Measurements from ENCODE around the gene TOP3B. TPM values are rescaled to one million over a fixed set of nuclear protein-coding genes. Genes with fewer than 3 reads are reported as not detected.

Gene TOP3B
- total RNA-seq, 1 donor from 2014 or later: 29.2 TPM

GRCh38 chr22:22026157-22026831 is 43.7 kb upstream of the TOP3B start:
- DNase-seq (ENCODE audit: low read depth): no peak
- TF ChIP-seq CTCF (IDR thresholded peaks at IDR 0.05; ENCODE audit: insufficient read depth, low read length, poor library complexity, severe bottlenecking): no peak
- no peaks in the 10 kb centered on the region for H3K27me3 ChIP-seq (ENCODE audit: control insufficient read depth, insufficient read depth, low read length)
- no peak overlapping the region for H3K4me3 ChIP-seq (ENCODE audit: low read depth, low read length)
- no peaks in the 10 kb centered on the region for H3K36me3 ChIP-seq (ENCODE audit: control insufficient read depth, insufficient read depth, low read length)

GRCh38 chr22:22025320-22026156 is 43.0 kb upstream of the TOP3B start:
- no peaks in the 10 kb centered on the region for H3K36me3 ChIP-seq (ENCODE audit: control insufficient read depth, insufficient read depth, low read length)
- H3K27me3 ChIP-seq (ENCODE audit: control insufficient read depth, insufficient read depth, low read length): no peaks in the 10 kb centered on the region
- H3K4me3 ChIP-seq (ENCODE audit: low read depth, low read length): no peak overlapping the region
- no peak for TF ChIP-seq CTCF (IDR thresholded peaks at IDR 0.05; ENCODE audit: insufficient read depth, low read length, poor library complexity, severe bottlenecking)
- no peak for DNase-seq (ENCODE audit: low read depth)

GRCh38 chr22:22024440-22024839 is 41.9 kb upstream of the TOP3B start:
- no peak for TF ChIP-seq CTCF (IDR thresholded peaks at IDR 0.05; ENCODE audit: insufficient read depth, low read length, poor library complexity, severe bottlenecking)
- no peaks in the 10 kb centered on the region for H3K36me3 ChIP-seq (ENCODE audit: control insufficient read depth, insufficient read depth, low read length)
- no peak for DNase-seq (ENCODE audit: low read depth)
- H3K4me3 ChIP-seq (ENCODE audit: low read depth, low read length): no peak overlapping the region
- no peaks in the 10 kb centered on the region for H3K27me3 ChIP-seq (ENCODE audit: control insufficient read depth, insufficient read depth, low read length)

GRCh38 chr22:22023581-22024137 is 41.1 kb upstream of the TOP3B start:
- no peak for DNase-seq (ENCODE audit: low read depth)
- Histone ChIP-seq H3K36me3 (ENCODE audit: control insufficient read depth, insufficient read depth, low read length) (no peaks in the 10 kb centered on the region), H3K4me3 (ENCODE audit: low read depth, low read length) (no peak overlapping the region), H3K27me3 (ENCODE audit: control insufficient read depth, insufficient read depth, low read length) (no peaks in the 10 kb centered on the region)
- no peak for TF ChIP-seq CTCF (IDR thresholded peaks at IDR 0.05; ENCODE audit: insufficient read depth, low read length, poor library complexity, severe bottlenecking)

- no peaks in the 10 kb centered on the region for H3K36me3 ChIP-seq (ENCODE audit: control insufficient read depth, insufficient read depth, low read length)
- no peak for TF ChIP-seq CTCF (IDR thresholded peaks at IDR 0.05; ENCODE audit: insufficient read depth, low read length, poor library complexity, severe bottlenecking)
- no peak for DNase-seq (ENCODE audit: low read depth)
- H3K4me3 ChIP-seq (ENCODE audit: low read depth, low read length): no peak overlapping the region
- H3K27me3 ChIP-seq (ENCODE audit: control insufficient read depth, insufficient read depth, low read length): no peaks in the 10 kb centered on the region
Observed at GRCh38 chr22:22022947-22023534, 40.5 kb upstream of the TOP3B start.
